Spinal cord (tissue), 10 donors: ENCODE measurements around the gene DDX23. TPM values are rescaled to one million over a fixed set of nuclear protein-coding genes. Genes with fewer than 3 reads are reported as not detected.

Source experiments
- DNase-seq, 6 donors: peaks; one replicate each; pipeline versions ENCODE4 v3.0.0 to v3.0.0-alpha.2; 2013 to 2015; ENCODE audit warnings: low spot score in 6 of 6, low read depth in 4 of 6
- H3K27ac ChIP-seq: one replicate; pipeline ENCODE4 v1.5.1; 2013; ENCODE audit warnings: low read depth, low read length, control low read depth
- H3K27me3 ChIP-seq: one replicate; pipeline ENCODE4 v1.6.1; 2013; ENCODE audit warnings: low read length; ENCODE audit not compliant: control insufficient read depth, insufficient read depth
- H3K36me3 ChIP-seq: one replicate; pipeline ENCODE4 v1.6.1; 2013; ENCODE audit warnings: low read length; ENCODE audit not compliant: control insufficient read depth, insufficient read depth
- H3K4me1 ChIP-seq: one replicate; pipeline ENCODE4 v1.6.1; 2013; ENCODE audit warnings: low read length; ENCODE audit not compliant: control insufficient read depth, insufficient read depth
- H3K4me3 ChIP-seq: one replicate; pipeline ENCODE4 v1.5.1; 2013; ENCODE audit warnings: low read depth, low read length, control low read depth
- H3K9me3 ChIP-seq: one replicate; pipeline ENCODE4 v1.6.1; 2013; ENCODE audit warnings: low read length; ENCODE audit not compliant: control insufficient read depth, insufficient read depth
- WGBS: methylation state at CpG from one replicate; pipeline ENCODE4 v1.1.5; 2013; ENCODE audit warnings: missing lambda C conversion rate; ENCODE audit not compliant: insufficient coverage; 5-methylcytosine and 5-hydroxymethylcytosine counted together
- polyA plus RNA-seq, 2 donors: library from polyadenylated mRNA; unstranded; fragments of 120-200 nt; gene quantifications; one replicate each; pipeline ENCODE4 v1.2.1, GENCODE V29; 2013; ENCODE audit not compliant: insufficient read length in 2 of 2
- total RNA-seq, 2 donors: library from RNA; depleted of rRNA in 1 of 2; stranded (reverse); fragments of 120-200 nt in 1 of 2; fragments of >200 nt in 1 of 2; gene quantifications; one replicate each; pipeline versions ENCODE4 v1.2.3 to v1.2.4, GENCODE V29; 2013 to 2014
- donor health status: healthy.

Gene DDX23
- total and polyA plus RNA-seq, 4 donors: 44.0 to 87.0 (median 80.8) TPM

- 14% methylated on average over 26 of the region's 37 CpGs for WGBS
These were observed 33.0 kb downstream of the DDX23 start for GRCh38 chr12:48818831-48819590.

GRCh38 chr12:48817873-48818830 is 33.8 kb downstream of the DDX23 start, which contains the start of gene CACNB3:
Gene CACNB3 (plus strand): TSS chr12:48818496. CDS start chr12:48818930, 434 bp downstream.
- under 1% methylated on average over 59 of the region's 79 CpGs for WGBS
- DNase-seq: peak in 4 of 6 donors; percentile 47 to 95 (median 74)

More at GRCh38 chr12:48818831-48819590, 33.0 kb downstream of the DDX23 start:
- Histone ChIP-seq H3K27me3 (peaks cover 2% of the 10 kb centered on the region), H3K27ac (no peak overlapping the region), H3K4me1 (peaks cover 55% of the 10 kb centered on the region), H3K9me3 (no peaks in the 10 kb centered on the region), H3K36me3 (peaks cover 10% of the 10 kb centered on the region), H3K4me3 (peak overlapping the region; percentile 79)
- DNase-seq: peak in 2 of 6 donors; percentile 71 to 72

GRCh38 chr12:48816143-48816854 is 35.7 kb downstream of the DDX23 start:
- H3K27me3 ChIP-seq: peaks cover 2% of the 10 kb centered on the region
- H3K36me3 ChIP-seq: no peaks in the 10 kb centered on the region
- H3K27ac ChIP-seq: peak overlapping the region; percentile 61
- H3K4me1 ChIP-seq: peaks cover 63% of the 10 kb centered on the region
- peak overlapping the region; percentile 78 for H3K4me3 ChIP-seq
- WGBS: 44% methylated on average over 3 of the region's 3 CpGs
- DNase-seq: peak in 2 of 6 donors; percentile 29 to 45
- H3K9me3 ChIP-seq: no peaks in the 10 kb centered on the region

More at GRCh38 chr12:48817873-48818830, 33.8 kb downstream of the DDX23 start, which contains the start of gene CACNB3:
- Histone ChIP-seq H3K9me3 (no peaks in the 10 kb centered on the region), H3K27me3 (peaks cover 2% of the 10 kb centered on the region), H3K36me3 (peaks cover 3% of the 10 kb centered on the region), H3K27ac (no peak within 1 kb of the TSS), H3K4me1 (peaks cover 63% of the 10 kb centered on the region), H3K4me3 (peak within 1 kb of the TSS; percentile 79)

DNA sequence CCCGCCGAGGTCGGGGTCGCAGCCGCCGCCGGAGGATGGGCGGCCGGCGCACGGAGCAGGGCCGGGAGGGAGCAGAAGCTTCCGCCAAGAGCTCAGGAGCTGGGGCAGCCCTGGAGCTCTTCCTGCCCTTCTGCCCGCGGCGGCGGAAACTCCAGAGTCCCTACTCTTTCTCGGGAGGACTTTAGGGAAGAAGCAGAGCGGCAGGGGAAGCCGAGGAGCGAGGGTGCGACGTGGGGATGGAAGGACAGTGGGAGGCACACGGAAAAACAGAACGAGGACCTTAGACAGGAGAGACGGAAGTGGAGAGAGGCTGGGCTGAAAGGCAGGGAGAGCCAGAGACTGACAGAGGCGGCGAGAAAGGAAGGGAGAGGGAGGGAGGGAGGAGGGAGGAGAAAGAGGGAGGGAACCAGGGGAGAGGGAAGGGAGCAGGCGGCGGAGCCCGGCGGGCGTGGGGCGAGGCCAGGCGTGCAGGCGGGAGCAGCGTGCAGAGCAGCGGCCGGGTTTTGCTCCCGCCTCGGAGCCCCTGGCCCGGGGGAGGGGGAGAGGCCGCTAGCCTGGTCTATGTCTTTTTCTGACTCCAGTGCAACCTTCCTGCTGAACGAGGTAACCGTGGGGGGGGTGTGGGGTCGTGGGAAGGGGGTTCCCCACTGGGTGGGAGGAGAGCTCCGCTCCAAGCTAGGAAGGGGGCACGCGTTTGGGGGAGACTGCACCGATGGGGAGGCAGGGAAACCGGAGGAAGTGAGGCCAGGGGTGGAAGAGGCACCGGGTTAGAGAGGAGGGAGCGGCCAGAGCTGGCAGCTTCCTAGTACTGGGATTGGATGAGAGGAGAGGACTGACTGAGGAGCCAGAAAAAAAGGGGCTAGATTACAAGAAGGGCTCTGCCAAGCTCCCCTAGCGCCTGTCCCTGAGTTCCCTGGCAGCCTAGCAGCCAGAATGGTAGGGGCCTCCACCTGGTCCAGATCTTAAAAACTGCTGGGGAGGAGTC is 36.5 kb downstream of the DDX23 start:
- peaks cover 58% of the 10 kb centered on the region for H3K4me1 ChIP-seq
- peak overlapping the region; percentile 78 for H3K4me3 ChIP-seq
- peak overlapping the region; percentile 97 for H3K27ac ChIP-seq
- peaks cover 2% of the 10 kb centered on the region for H3K27me3 ChIP-seq
- DNase-seq: peak in 5 of 6 donors; percentile 59 to 96 (median 71)
- no peaks in the 10 kb centered on the region for H3K9me3 ChIP-seq
- WGBS: 0% methylated on average over 51 of the region's 54 CpGs
- H3K36me3 ChIP-seq: no peaks in the 10 kb centered on the region

DNA sequence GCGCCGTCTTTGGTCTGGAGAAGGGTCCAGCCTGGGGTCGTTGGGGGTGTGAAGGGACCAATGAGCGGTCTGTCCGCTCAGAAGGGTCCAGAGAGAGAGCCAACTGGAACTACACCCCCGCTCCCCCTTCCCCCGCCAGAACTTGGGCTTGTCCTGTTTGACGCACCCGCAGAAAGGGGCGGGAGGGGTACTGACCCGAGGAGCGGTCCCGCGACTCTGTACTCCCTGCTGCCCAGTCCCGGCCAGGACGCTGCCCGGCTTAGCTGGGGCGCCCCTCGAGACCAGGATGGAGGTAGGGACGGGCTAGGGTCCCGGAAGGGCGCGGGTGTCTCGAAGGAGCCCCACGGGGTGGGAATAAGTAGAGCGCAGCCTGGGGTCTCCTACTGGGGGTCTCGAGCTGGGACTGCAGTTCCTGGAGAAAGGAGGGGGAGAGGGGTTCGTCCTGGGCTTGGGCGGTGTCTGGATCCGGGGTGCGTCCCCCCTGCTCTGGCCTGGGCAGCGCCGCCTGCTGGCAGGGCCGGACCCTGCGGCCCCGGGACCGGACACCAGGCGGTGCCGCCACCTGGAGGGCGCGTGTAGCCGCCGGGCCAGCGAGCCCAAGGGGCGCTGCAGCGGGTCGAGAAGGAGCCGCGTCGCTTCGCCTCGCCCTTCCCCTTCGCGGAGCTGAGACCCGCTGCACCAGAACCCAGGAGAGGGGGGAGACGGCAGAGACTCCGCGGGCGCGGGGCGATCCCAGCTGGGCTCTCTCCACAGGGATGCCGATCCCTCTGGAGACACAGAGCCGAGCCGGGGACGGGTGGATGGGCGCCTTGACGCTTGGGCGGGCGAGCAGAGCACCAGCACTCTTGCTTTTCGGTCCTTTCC is 37.5 kb downstream of the DDX23 start:
- Histone ChIP-seq H3K36me3 (no peaks in the 10 kb centered on the region), H3K4me1 (peaks cover 49% of the 10 kb centered on the region), H3K27ac (peak overlapping the region; percentile 97), H3K9me3 (no peaks in the 10 kb centered on the region), H3K4me3 (peak overlapping the region; percentile 78), H3K27me3 (peaks cover 2% of the 10 kb centered on the region)
- under 1% methylated on average over 65 of the region's 70 CpGs for WGBS
- DNase-seq: peak in 2 of 6 donors; percentile 66 to 82

GRCh38 chr12:48813465-48814261 is 38.3 kb downstream of the DDX23 start:
- peak in 1 of 6 donors; percentile 25 for DNase-seq
- Histone ChIP-seq H3K9me3 (no peaks in the 10 kb centered on the region), H3K4me3 (peak overlapping the region; percentile 78), H3K4me1 (peaks cover 41% of the 10 kb centered on the region), H3K36me3 (no peaks in the 10 kb centered on the region), H3K27ac (peak overlapping the region; percentile 71), H3K27me3 (peaks cover 2% of the 10 kb centered on the region)
- WGBS: 2% methylated on average over 8 of the region's 18 CpGs

GRCh38 chr12:48812389-48812788 is 39.6 kb downstream of the DDX23 start:
- no peaks in the 10 kb centered on the region for H3K27me3 ChIP-seq
- H3K27ac ChIP-seq: no peak overlapping the region
- WGBS: 81% methylated on average over 2 of the region's 2 CpGs
- H3K4me3 ChIP-seq: no peak overlapping the region
- H3K9me3 ChIP-seq: no peaks in the 10 kb centered on the region
- no peaks in the 10 kb centered on the region for H3K36me3 ChIP-seq
- H3K4me1 ChIP-seq: peaks cover 33% of the 10 kb centered on the region
- no peak for DNase-seq
